ENCODE data around the gene ZFYVE19. TPM values are rescaled to one million over a fixed set of nuclear protein-coding genes. Genes with fewer than 3 reads are reported as not detected.

Gene ZFYVE19
- total and polyA plus RNA-seq, 2 of the 13 experiments (the other 11 are each of a cell fraction or from before 2014, with no cell fraction given) = 23.3 to 44.0 TPM

DNA sequence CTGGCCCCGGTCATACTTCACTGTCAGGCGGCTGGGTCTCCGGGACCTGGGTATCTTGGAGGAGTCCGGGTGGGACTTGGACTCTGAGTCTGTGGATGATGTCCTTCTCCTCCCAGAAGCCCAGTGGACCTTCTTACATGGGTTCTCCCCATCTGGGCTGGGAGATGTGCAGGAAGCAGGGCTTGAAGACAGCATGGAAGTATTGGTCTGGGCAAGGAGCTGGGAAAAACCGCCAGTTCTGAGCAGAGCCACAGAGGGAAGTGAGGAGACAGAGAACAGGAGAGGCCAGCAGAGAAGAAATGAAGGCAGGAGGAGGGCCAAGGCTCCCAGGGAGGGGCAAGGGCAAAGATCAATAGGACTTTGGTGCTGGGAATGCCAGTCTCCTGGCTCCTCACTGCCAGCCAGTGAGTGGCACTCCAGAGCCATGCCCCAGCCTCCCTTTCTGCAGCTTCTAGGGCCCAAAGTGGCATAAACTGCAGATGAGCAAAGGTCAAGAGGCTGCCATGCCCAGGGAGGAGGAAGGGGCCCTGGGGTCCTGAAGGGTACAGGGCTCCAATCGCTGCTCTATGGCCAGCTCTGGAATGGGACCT lies 21.7 kb downstream of the ZFYVE19 start, which contains the start of gene PPP1R14D:
TSS of gene PPP1R14D (minus strand) at position 262 of the 590 bp plus-strand sequence. CDS start at position 195, 67 bp downstream.
- ATAC-seq = peak; percentile 14; the same call in 1 of the 3 replicates

More for the DNA sequence above, 21.7 kb downstream of the ZFYVE19 start, which contains the start of gene PPP1R14D:
- intact Hi-C loops (cut with micrococcal nuclease; ENCODE audit: unreplicated experiment) (no loop called here), in situ Hi-C loops (cut with HindIII; ENCODE audit: extremely low pct_ligation_motif_present, low pct_unique_long_range_greater_than_20kb) (no loop called here)
- Histone ChIP-seq H3K9ac (ENCODE audit: insufficient read depth, low read depth, low read length) (peak within 1 kb of the TSS; percentile 43), H3K4me3 (replicated peaks in 1 of 3; ENCODE audit: insufficient read depth in 1 of 3, low read depth in 2 of 3, low read length in 3 of 3) (peak within 1 kb of the TSS; percentile 44 to 55 (median 51); a peak in 5 of 6 replicates), H3K4me2 (ENCODE audit: low read depth, low read length) (peak within 1 kb of the TSS; percentile 73), H3K4me1 (ENCODE audit: insufficient read depth, low read length) (peaks cover 66% of the 10 kb centered on the region), H3K27me3 (ENCODE audit: control insufficient read depth in 1 of 2, insufficient read depth in 2 of 2, low read length in 2 of 2) (no peaks in the 10 kb centered on the region), H3K27ac (ENCODE audit: extremely low read length, insufficient read depth, low read length) (no peak within 1 kb of the TSS), H2AFZ (ENCODE audit: low read length) (peak within 1 kb of the TSS; percentile 86), H3K9me3 (ENCODE audit: low read length) (no peaks in the 10 kb centered on the region), H3K36me3 (replicated peaks in 1 of 2; ENCODE audit: control insufficient read depth in 1 of 2, insufficient read depth in 2 of 2, low read length in 2 of 2) (no peaks in the 10 kb centered on the region), H3K79me2 (ENCODE audit: insufficient read depth, low read length) (no peaks in the 10 kb centered on the region), H4K20me1 (ENCODE audit: insufficient read depth, low read length) (no peaks in the 10 kb centered on the region)
- BruUV-seq (replicated peaks) = no TSS peak
- 75% methylated on average over 2 of the region's 6 CpGs for WGBS (ENCODE audit: low lambda C conversion rate)
- TF ChIP-seq, protein P1, sequence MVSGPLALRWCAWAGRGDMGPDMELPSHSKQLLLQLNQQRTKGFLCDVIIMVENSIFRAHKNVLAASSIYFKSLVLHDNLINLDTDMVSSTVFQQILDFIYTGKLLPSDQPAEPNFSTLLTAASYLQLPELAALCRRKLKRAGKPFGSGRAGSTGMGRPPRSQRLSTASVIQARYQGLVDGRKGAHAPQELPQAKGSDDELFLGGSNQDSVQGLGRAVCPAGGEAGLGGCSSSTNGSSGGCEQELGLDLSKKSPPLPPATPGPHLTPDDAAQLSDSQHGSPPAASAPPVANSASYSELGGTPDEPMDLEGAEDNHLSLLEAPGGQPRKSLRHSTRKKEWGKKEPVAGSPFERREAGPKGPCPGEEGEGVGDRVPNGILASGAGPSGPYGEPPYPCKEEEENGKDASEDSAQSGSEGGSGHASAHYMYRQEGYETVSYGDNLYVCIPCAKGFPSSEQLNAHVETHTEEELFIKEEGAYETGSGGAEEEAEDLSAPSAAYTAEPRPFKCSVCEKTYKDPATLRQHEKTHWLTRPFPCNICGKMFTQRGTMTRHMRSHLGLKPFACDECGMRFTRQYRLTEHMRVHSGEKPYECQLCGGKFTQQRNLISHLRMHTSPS (CRISPR knock-in tag; IDR thresholded peaks at IDR 0.05; ENCODE audit: low read depth) = peak; percentile 77
- TF ChIP-seq, protein P2, sequence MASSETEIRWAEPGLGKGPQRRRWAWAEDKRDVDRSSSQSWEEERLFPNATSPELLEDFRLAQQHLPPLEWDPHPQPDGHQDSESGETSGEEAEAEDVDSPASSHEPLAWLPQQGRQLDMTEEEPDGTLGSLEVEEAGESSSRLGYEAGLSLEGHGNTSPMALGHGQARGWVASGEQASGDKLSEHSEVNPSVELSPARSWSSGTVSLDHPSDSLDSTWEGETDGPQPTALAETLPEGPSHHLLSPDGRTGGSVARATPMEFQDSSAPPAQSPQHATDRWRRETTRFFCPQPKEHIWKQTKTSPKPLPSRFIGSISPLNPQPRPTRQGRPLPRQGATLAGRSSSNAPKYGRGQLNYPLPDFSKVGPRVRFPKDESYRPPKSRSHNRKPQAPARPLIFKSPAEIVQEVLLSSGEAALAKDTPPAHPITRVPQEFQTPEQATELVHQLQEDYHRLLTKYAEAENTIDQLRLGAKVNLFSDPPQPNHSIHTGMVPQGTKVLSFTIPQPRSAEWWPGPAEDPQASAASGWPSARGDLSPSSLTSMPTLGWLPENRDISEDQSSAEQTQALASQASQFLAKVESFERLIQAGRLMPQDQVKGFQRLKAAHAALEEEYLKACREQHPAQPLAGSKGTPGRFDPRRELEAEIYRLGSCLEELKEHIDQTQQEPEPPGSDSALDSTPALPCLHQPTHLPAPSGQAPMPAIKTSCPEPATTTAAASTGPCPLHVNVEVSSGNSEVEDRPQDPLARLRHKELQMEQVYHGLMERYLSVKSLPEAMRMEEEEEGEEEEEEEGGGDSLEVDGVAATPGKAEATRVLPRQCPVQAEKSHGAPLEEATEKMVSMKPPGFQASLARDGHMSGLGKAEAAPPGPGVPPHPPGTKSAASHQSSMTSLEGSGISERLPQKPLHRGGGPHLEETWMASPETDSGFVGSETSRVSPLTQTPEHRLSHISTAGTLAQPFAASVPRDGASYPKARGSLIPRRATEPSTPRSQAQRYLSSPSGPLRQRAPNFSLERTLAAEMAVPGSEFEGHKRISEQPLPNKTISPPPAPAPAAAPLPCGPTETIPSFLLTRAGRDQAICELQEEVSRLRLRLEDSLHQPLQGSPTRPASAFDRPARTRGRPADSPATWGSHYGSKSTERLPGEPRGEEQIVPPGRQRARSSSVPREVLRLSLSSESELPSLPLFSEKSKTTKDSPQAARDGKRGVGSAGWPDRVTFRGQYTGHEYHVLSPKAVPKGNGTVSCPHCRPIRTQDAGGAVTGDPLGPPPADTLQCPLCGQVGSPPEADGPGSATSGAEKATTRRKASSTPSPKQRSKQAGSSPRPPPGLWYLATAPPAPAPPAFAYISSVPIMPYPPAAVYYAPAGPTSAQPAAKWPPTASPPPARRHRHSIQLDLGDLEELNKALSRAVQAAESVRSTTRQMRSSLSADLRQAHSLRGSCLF (CRISPR knock-in tag; IDR thresholded peaks at IDR 0.05; ENCODE audit: borderline replicate concordance) = no peak
- TF ChIP-seq HNRNPL (IDR thresholded peaks at IDR 0.05; ENCODE audit: low read depth, low read length) (peak; percentile 82; the same call in 1 of the 2 replicates), NRL (CRISPR knock-in tag; IDR thresholded peaks at IDR 0.05; ENCODE audit: borderline replicate concordance) (peak; percentile 50; the same call in 1 of the 2 replicates)
- TF ChIP-seq, protein P3, sequence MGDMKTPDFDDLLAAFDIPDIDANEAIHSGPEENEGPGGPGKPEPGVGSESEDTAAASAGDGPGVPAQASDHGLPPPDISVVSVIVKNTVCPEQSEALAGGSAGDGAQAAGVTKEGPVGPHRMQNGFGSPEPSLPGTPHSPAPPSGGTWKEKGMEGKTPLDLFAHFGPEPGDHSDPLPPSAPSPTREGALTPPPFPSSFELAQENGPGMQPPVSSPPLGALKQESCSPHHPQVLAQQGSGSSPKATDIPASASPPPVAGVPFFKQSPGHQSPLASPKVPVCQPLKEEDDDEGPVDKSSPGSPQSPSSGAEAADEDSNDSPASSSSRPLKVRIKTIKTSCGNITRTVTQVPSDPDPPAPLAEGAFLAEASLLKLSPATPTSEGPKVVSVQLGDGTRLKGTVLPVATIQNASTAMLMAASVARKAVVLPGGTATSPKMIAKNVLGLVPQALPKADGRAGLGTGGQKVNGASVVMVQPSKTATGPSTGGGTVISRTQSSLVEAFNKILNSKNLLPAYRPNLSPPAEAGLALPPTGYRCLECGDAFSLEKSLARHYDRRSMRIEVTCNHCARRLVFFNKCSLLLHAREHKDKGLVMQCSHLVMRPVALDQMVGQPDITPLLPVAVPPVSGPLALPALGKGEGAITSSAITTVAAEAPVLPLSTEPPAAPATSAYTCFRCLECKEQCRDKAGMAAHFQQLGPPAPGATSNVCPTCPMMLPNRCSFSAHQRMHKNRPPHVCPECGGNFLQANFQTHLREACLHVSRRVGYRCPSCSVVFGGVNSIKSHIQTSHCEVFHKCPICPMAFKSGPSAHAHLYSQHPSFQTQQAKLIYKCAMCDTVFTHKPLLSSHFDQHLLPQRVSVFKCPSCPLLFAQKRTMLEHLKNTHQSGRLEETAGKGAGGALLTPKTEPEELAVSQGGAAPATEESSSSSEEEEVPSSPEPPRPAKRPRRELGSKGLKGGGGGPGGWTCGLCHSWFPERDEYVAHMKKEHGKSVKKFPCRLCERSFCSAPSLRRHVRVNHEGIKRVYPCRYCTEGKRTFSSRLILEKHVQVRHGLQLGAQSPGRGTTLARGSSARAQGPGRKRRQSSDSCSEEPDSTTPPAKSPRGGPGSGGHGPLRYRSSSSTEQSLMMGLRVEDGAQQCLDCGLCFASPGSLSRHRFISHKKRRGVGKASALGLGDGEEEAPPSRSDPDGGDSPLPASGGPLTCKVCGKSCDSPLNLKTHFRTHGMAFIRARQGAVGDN (CRISPR knock-in tag; IDR thresholded peaks at IDR 0.05) = 0 out of 2 replicates have a peak, but pooled peaks have one; percentile 8
- ChIA-PET CTCF (ENCODE audit: low intra/inter-chr PET ratio, low total read pairs) (no interaction called here), POLR2A (interaction anchor here (0.9 to 1.3 kb wide), 3 partner anchors 19 to 22 kb away, joined by 3 read pairs; partner anchors contain the start of genes DNAJC17 and ZFYVE19)
- no peak for FAIRE-seq
- no peak for DNase-seq (ENCODE audit: low spot score)

Measured in HepG2 (cell line).